ENCODE measurements around the gene MCF2L.

DNA sequence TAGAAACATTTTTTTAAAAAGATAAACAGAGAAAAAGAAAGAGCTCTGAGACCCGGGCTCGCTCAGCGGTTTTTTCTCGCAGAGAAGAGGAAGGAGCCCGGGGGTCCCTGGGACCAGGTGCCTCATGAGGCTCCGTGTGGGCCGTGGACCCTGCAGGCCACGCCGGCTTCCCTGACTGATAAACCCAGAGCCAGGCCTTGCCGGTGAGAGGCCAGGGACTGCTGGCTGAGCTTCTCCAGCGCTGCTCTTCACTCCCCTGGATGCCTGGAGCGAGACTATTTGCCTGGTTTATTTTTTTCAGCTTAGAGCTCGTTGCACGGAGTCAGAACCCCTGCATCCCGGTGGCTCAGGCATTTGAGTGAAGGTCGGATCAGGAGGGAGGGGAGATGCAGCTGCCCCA, 83.2 kb downstream of the MCF2L start:
- no peak for TF ChIP-seq CTCF (IDR thresholded peaks at IDR 0.05)
- TF ChIP-seq POLR2A (IDR thresholded peaks at IDR 0.05) = no peak

Measured in body of pancreas (tissue), 4 donors.